GM19438 (cell line): ENCODE results near the gene NPC2.
"Not testable (repeated sequence)": the region's sequence is repeated elsewhere in the genome, so short reads cannot be mapped to it uniquely, and the experiment has no call there.

ENCODE experiments used
- ATAC-seq: cut with Tn5 transposase; IDR thresholded peaks from one replicate; pipeline ENCODE4 v1.9.1; 2021; ENCODE audit warnings: low read depth; ENCODE audit not compliant: unreplicated experiment

Gene NPC2

GRCh38 chr14:74474376-74474775, 18.7 kb downstream of the NPC2 start:
- ATAC-seq, result no peak

- no peak for ATAC-seq
Measured at GRCh38 chr14:74472601-74473000, 20.5 kb downstream of the NPC2 start.

- ATAC-seq, result no peak
Measured at GRCh38 chr14:74469548-74470518, 23.3 kb downstream of the NPC2 start.

- ATAC-seq, result no peak
Measured at GRCh38 chr14:74468513-74468912, 24.6 kb downstream of the NPC2 start.

- ATAC-seq, result no peak
Measured at GRCh38 chr14:74465335-74465734, 27.8 kb downstream of the NPC2 start.

- no peak for ATAC-seq
Measured at GRCh38 chr14:74464785-74465184, 28.3 kb downstream of the NPC2 start.

- ATAC-seq, result no peak
Measured at GRCh38 chr14:74463697-74464096, 29.4 kb downstream of the NPC2 start.

GRCh38 chr14:74462993-74463392, 30.1 kb downstream of the NPC2 start:
- ATAC-seq, result no peak

GRCh38 chr14:74459976-74460375, 33.1 kb downstream of the NPC2 start:
- no peak for ATAC-seq

- ATAC-seq, result no peak
Measured at GRCh38 chr14:74459289-74459946, 33.7 kb downstream of the NPC2 start.

GRCh38 chr14:74457565-74457895, 35.6 kb downstream of the NPC2 start:
- ATAC-seq, result no peak

- ATAC-seq, result no peak
Measured at GRCh38 chr14:74456684-74457564, 36.2 kb downstream of the NPC2 start.

- not testable (repeated sequence) for ATAC-seq
Measured at GRCh38 chr14:74454397-74454796, 38.7 kb downstream of the NPC2 start.

- no peak for ATAC-seq
Measured at GRCh38 chr14:74444866-74445265, 48.2 kb downstream of the NPC2 start.

- no peak for ATAC-seq
Measured at GRCh38 chr14:74442757-74443156, 50.3 kb downstream of the NPC2 start.

- ATAC-seq, result no peak
Measured at GRCh38 chr14:74441113-74441512, 52.0 kb downstream of the NPC2 start.

- no peak for ATAC-seq
Measured at GRCh38 chr14:74438351-74438915, 54.7 kb downstream of the NPC2 start.

- no peak for ATAC-seq
Measured at GRCh38 chr14:74437496-74438053, 55.5 kb downstream of the NPC2 start.

GRCh38 chr14:74434294-74434693, 58.8 kb downstream of the NPC2 start:
- no peak for ATAC-seq

GRCh38 chr14:74429991-74430390, 63.1 kb downstream of the NPC2 start:
- no peak for ATAC-seq
